ENCODE data around the gene CDK14. TPM values are rescaled to one million over a fixed set of nuclear protein-coding genes. Genes with fewer than 3 reads are reported as not detected.

Gene CDK14
- total RNA-seq, 2 experiments from 2014 or later: 0.05 to 0.27 TPM

DNA sequence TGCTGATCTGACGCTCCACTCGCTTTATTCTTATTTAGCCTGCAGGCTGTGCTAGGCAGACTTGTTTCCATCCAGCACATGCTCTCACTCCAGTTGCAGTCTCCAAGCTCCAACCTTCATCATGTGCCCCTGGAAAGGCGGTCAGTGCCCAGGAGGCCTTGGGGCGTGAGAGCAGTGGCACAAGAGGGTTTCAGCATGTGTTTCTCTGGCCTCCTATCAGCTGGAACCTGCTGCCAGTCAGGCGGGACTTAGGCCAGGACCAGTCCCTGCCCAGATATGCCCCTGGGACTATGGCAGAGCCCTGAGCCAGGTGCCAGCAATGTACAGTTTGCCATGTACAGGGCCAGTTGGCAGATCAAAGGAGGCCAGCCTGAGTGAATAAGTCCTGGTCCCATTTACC is 337.9 kb downstream of the CDK14 start:
- TF ChIP-seq, protein P1, sequence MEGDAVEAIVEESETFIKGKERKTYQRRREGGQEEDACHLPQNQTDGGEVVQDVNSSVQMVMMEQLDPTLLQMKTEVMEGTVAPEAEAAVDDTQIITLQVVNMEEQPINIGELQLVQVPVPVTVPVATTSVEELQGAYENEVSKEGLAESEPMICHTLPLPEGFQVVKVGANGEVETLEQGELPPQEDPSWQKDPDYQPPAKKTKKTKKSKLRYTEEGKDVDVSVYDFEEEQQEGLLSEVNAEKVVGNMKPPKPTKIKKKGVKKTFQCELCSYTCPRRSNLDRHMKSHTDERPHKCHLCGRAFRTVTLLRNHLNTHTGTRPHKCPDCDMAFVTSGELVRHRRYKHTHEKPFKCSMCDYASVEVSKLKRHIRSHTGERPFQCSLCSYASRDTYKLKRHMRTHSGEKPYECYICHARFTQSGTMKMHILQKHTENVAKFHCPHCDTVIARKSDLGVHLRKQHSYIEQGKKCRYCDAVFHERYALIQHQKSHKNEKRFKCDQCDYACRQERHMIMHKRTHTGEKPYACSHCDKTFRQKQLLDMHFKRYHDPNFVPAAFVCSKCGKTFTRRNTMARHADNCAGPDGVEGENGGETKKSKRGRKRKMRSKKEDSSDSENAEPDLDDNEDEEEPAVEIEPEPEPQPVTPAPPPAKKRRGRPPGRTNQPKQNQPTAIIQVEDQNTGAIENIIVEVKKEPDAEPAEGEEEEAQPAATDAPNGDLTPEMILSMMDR (IDR thresholded peaks at IDR 0.05): no peak
- no peak overlapping the region for H3K4me3 Mint-ChIP-seq

DNA sequence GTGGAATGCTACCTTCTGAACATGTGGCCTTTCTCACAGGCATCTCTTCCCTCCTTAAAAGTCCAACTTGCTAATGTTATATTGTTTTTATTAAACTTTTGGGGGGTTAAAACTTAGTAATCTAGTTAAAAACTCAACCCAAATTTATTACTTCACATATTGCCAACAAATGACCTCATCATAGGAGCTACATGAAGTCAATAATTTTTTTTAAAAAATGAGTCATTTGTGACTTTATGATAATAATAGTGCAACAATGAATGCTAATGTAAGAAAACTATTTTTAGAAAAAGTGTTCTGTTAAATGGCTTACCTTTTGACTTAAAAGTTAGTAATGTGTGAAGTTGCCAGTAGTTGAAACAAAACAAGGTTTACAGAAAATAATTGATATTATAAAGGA is 342.2 kb downstream of the CDK14 start:
- ChIA-PET POLR2A (no interaction called here), CTCF (no interaction called here)
- intact Hi-C loops (cut with micrococcal nuclease): no loop called here
- Mint-ChIP-seq H3K9me3 (no peaks in the 10 kb centered on the region), H3K4me1 (ENCODE audit: low read depth) (no peaks in the 10 kb centered on the region), H3K27ac (no peak overlapping the region), H3K4me3 (no peak overlapping the region), H3K36me3 (ENCODE audit: low read depth) (no peaks in the 10 kb centered on the region), H3K27me3 (no peaks in the 10 kb centered on the region)
- DNase-seq (no peak), ATAC-seq (no peak)
- TF ChIP-seq, protein P1 (IDR thresholded peaks at IDR 0.05): no peak

More for the DNA sequence above, 337.9 kb downstream of the CDK14 start:
- H3K9me3 Mint-ChIP-seq: no peaks in the 10 kb centered on the region
- H3K27ac Mint-ChIP-seq: no peak overlapping the region
- no peak for DNase-seq
- no peaks in the 10 kb centered on the region for H3K36me3 Mint-ChIP-seq (ENCODE audit: low read depth)
- POLR2A ChIA-PET: no interaction called here
- H3K4me1 Mint-ChIP-seq (ENCODE audit: low read depth): no peaks in the 10 kb centered on the region
- ATAC-seq: no peak
- H3K27me3 Mint-ChIP-seq: no peaks in the 10 kb centered on the region
- CTCF ChIA-PET: no interaction called here
- intact Hi-C loops (cut with micrococcal nuclease): no loop called here

DNA sequence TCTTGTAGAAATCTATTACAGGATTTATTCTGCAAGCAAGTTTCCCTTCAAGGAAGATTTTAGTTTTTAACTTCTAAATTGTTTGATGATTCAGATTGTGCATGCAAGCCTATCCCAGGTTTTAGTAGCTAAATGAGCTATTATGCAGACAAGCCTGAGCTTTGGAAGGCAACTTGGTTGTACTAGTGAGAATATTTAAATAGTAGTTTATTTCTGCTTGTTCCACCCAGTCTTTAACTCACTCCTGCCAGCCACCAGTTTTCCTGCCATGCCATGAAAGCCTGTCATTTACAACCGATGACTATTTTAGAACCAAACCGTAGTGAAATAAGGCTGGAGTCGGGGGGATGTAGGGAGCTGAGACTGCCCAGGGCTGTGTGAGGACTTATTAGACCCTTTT is 343.5 kb downstream of the CDK14 start:
- TF ChIP-seq, protein P1 (IDR thresholded peaks at IDR 0.05): no peak
- Mint-ChIP-seq H3K4me1 (ENCODE audit: low read depth) (no peaks in the 10 kb centered on the region), H3K27me3 (no peaks in the 10 kb centered on the region), H3K4me3 (no peak overlapping the region), H3K27ac (no peak overlapping the region), H3K9me3 (no peaks in the 10 kb centered on the region), H3K36me3 (ENCODE audit: low read depth) (no peaks in the 10 kb centered on the region)
- intact Hi-C loops (cut with micrococcal nuclease): no loop called here
- ChIA-PET CTCF (no interaction called here), POLR2A (no interaction called here)
- no peak for DNase-seq
- no peak for ATAC-seq

DNA sequence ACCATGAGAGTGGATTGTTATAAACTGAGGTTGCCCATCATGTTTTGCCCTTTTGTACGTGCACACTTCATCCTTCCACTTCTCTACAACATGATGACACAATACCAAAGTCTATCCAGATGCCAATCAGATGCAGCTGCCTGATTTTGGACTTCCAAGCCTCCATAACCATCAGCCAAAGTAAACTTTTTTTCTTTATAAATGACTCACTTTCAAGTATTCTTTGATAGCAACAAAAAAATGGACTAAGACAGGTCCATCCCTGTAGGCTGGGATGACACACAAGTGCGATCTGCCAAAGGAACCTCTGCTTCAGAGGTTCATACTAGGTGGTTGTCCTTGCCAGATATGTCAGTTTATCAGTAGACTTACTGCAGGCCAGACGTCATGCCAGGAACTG is 347.9 kb downstream of the CDK14 start:
- CTCF ChIA-PET: no interaction called here
- Mint-ChIP-seq H3K4me3 (no peak overlapping the region), H3K27me3 (no peaks in the 10 kb centered on the region), H3K36me3 (ENCODE audit: low read depth) (no peaks in the 10 kb centered on the region), H3K4me1 (ENCODE audit: low read depth) (no peaks in the 10 kb centered on the region), H3K27ac (no peak overlapping the region), H3K9me3 (no peaks in the 10 kb centered on the region)
- ATAC-seq (no peak), DNase-seq (no peak)
- TF ChIP-seq, protein P1 (IDR thresholded peaks at IDR 0.05): no peak
- POLR2A ChIA-PET: no interaction called here
- intact Hi-C loops (cut with micrococcal nuclease): no loop called here

DNA sequence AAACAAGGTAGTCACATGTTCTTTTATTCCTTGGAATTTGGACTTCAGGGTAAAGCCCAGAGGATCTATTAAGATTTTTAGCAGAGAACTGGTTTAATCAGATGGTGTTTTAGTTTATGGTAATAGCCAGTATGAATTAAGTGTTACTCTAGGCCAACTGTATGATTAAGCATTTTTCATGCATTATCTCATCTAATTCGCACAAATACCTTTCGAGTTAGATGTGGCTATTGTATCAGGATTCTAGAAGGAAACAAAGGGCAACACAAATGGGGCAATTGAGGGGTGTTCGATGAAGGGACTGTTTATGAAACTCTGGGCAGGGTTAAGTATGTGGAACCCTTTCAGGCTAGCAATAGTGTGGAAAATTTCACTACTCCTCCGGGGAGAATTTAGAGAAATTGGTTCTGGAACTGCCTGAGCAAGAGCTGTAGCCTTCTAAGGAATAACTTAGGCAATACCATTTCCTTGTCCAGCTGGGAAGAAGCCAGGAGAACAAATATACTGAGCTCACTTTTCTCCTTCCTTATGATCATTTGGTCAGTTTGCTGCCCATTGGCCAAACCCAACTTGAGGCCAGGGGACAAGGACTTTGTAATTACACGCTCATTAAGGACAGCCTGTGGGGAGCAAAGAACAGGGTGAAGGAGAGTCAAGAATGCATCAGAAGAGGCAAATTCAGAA is 349.1 kb downstream of the CDK14 start:
- intact Hi-C loops (cut with micrococcal nuclease): no loop called here
- no peak overlapping the region for H3K4me3 Mint-ChIP-seq
- ATAC-seq (no peak), DNase-seq (no peak)
- no peaks in the 10 kb centered on the region for H3K27me3 Mint-ChIP-seq
- no peaks in the 10 kb centered on the region for H3K36me3 Mint-ChIP-seq (ENCODE audit: low read depth)
- TF ChIP-seq, protein P1 (IDR thresholded peaks at IDR 0.05): no peak
- ChIA-PET POLR2A (no interaction called here), CTCF (no interaction called here)
- H3K4me1 Mint-ChIP-seq (ENCODE audit: low read depth): no peaks in the 10 kb centered on the region
- no peaks in the 10 kb centered on the region for H3K9me3 Mint-ChIP-seq
- H3K27ac Mint-ChIP-seq: no peak overlapping the region
